ENCODE results near the gene INO80. TPM values are rescaled to one million over a fixed set of nuclear protein-coding genes. Genes with fewer than 3 reads are reported as not detected.

Gene INO80
- total RNA-seq, 1 experiment from 2014 or later, result 38.4 TPM

DNA sequence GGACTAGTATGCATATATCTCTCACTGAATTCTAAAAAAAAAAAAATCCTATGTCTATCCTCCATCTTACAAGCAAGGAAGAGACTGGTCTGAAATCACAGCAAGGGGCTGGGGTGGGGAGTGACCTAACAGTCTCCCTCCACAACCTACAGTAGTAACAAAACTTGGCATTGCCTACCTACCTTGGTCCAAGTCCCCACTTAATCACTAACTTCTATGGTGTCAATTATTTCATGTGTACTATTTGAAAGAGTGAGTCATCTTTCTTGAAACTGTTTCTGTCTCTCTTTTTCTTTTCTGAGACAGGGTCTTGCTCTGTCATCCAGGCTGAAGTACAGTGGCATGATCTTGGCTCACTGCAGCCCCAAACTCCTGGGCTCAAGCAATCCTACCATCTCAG, 126.0 kb downstream of the INO80 start:
- H3K36me3 ChIP-seq (ENCODE audit: low read depth, low read length), result peaks cover 52% of the 10 kb centered on the region
- no peak for DNase-seq
- no TSS peak for BruUV-seq (replicated peaks)

GRCh38 chr15:40988156-40988555, 127.9 kb downstream of the INO80 start:
- H3K27me3 ChIP-seq (ENCODE audit: low read length), result no peaks in the 10 kb centered on the region
- H3K4me2 ChIP-seq (ENCODE audit: low read length), result no peak overlapping the region
- DNase-seq, result no peak
- BruUV-seq (replicated peaks), result no TSS peak
- H3F3A ChIP-seq (ENCODE audit: low read length, unreplicated experiment), result no peaks in the 10 kb centered on the region
- H3K9me2 ChIP-seq (replicated peaks; ENCODE audit: low read length), result no peaks in the 10 kb centered on the region
- peaks cover 66% of the 10 kb centered on the region for H3K36me3 ChIP-seq (ENCODE audit: low read depth, low read length)
- no peak overlapping the region for H3K4me3 ChIP-seq (ENCODE audit: low read length)
- POLR2A ChIA-PET (ENCODE audit: unreplicated experiment), result no interaction called here
- H3K79me2 ChIP-seq (ENCODE audit: low read length), result no peaks in the 10 kb centered on the region
- intact Hi-C loops (cut with micrococcal nuclease), result no loop called here
- no peak for ATAC-seq
- no peak overlapping the region for H2AFZ ChIP-seq (ENCODE audit: low read length)
- H4K20me1 ChIP-seq (ENCODE audit: low read length), result no peaks in the 10 kb centered on the region
- no peak overlapping the region for H3K9ac ChIP-seq (ENCODE audit: low read length)
- no peak overlapping the region for H3K27ac ChIP-seq (ENCODE audit: low read length)
- no peaks in the 10 kb centered on the region for H3K9me3 ChIP-seq (ENCODE audit: low read length)
- H3K4me1 ChIP-seq (ENCODE audit: insufficient read depth, low read length), result no peaks in the 10 kb centered on the region
- CTCF ChIA-PET, result no interaction called here
- TF ChIP-seq, protein P1, sequence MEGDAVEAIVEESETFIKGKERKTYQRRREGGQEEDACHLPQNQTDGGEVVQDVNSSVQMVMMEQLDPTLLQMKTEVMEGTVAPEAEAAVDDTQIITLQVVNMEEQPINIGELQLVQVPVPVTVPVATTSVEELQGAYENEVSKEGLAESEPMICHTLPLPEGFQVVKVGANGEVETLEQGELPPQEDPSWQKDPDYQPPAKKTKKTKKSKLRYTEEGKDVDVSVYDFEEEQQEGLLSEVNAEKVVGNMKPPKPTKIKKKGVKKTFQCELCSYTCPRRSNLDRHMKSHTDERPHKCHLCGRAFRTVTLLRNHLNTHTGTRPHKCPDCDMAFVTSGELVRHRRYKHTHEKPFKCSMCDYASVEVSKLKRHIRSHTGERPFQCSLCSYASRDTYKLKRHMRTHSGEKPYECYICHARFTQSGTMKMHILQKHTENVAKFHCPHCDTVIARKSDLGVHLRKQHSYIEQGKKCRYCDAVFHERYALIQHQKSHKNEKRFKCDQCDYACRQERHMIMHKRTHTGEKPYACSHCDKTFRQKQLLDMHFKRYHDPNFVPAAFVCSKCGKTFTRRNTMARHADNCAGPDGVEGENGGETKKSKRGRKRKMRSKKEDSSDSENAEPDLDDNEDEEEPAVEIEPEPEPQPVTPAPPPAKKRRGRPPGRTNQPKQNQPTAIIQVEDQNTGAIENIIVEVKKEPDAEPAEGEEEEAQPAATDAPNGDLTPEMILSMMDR (conservative IDR thresholded peaks at IDR 0.05; ENCODE audit: low read depth, low read length), result no peak
- TF ChIP-seq EZH2 (IDR thresholded peaks at IDR 0.05; ENCODE audit: low read length, unreplicated experiment) (no peak), EZH2phosphoT487 (IDR thresholded peaks at IDR 0.05; ENCODE audit: borderline replicate concordance, low read length) (no peak)

More for the DNA sequence above, 126.0 kb downstream of the INO80 start:
- Histone ChIP-seq H3K27me3 (ENCODE audit: low read length) (no peaks in the 10 kb centered on the region), H3K27ac (ENCODE audit: low read length) (no peak overlapping the region), H3K79me2 (ENCODE audit: low read length) (no peaks in the 10 kb centered on the region), H2AFZ (ENCODE audit: low read length) (no peak overlapping the region), H3K4me3 (ENCODE audit: low read length) (no peak overlapping the region), H3F3A (ENCODE audit: low read length, unreplicated experiment) (no peaks in the 10 kb centered on the region), H4K20me1 (ENCODE audit: low read length) (no peaks in the 10 kb centered on the region), H3K4me2 (ENCODE audit: low read length) (no peak overlapping the region), H3K9me2 (replicated peaks; ENCODE audit: low read length) (no peaks in the 10 kb centered on the region), H3K9me3 (ENCODE audit: low read length) (no peaks in the 10 kb centered on the region), H3K4me1 (ENCODE audit: insufficient read depth, low read length) (no peaks in the 10 kb centered on the region), H3K9ac (ENCODE audit: low read length) (no peak overlapping the region)
- ChIA-PET POLR2A (ENCODE audit: unreplicated experiment) (no interaction called here), CTCF (no interaction called here)
- no peak for ATAC-seq
- TF ChIP-seq EZH2phosphoT487 (IDR thresholded peaks at IDR 0.05; ENCODE audit: borderline replicate concordance, low read length), result no peak
- TF ChIP-seq EZH2 (IDR thresholded peaks at IDR 0.05; ENCODE audit: low read length, unreplicated experiment), result no peak
- TF ChIP-seq, protein P1 (conservative IDR thresholded peaks at IDR 0.05; ENCODE audit: low read depth, low read length), result no peak
- intact Hi-C loops (cut with micrococcal nuclease), result no loop called here

DNA sequence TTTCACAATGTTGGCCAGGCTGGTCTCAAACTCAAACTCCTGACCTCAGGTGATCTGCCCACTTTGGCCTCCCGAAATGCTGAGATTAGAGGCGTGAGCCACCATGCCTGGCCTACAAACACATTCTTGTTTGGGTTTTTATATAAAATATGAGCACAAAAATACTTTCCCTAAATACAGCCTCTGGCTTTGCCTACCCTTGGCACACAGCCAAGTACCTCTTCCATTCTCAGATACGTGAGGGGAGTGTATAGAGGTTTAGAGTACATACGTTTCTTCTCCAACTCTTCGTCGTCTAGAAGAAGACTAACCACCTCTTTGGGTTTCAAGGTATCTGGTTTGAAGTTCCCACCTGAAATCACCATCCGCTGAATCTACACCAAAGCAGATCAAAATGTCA, 129.3 kb downstream of the INO80 start:
- Histone ChIP-seq H3K79me2 (ENCODE audit: low read length) (no peaks in the 10 kb centered on the region), H3K4me1 (ENCODE audit: insufficient read depth, low read length) (no peaks in the 10 kb centered on the region), H3K9me2 (replicated peaks; ENCODE audit: low read length) (no peaks in the 10 kb centered on the region), H3K9ac (ENCODE audit: low read length) (no peak overlapping the region), H4K20me1 (ENCODE audit: low read length) (no peaks in the 10 kb centered on the region), H3K4me3 (ENCODE audit: low read length) (no peak overlapping the region), H3K36me3 (ENCODE audit: low read depth, low read length) (peaks cover 76% of the 10 kb centered on the region), H3K27me3 (ENCODE audit: low read length) (no peaks in the 10 kb centered on the region), H2AFZ (ENCODE audit: low read length) (no peak overlapping the region), H3F3A (ENCODE audit: low read length, unreplicated experiment) (no peaks in the 10 kb centered on the region), H3K27ac (ENCODE audit: low read length) (no peak overlapping the region), H3K9me3 (ENCODE audit: low read length) (no peaks in the 10 kb centered on the region), H3K4me2 (ENCODE audit: low read length) (no peak overlapping the region)
- no peak for ATAC-seq
- no TSS peak for BruUV-seq (replicated peaks)
- CTCF ChIA-PET, result no interaction called here
- intact Hi-C loops (cut with micrococcal nuclease), result no loop called here
- POLR2A ChIA-PET (ENCODE audit: unreplicated experiment), result no interaction called here
- no peak for DNase-seq
- TF ChIP-seq EZH2 (IDR thresholded peaks at IDR 0.05; ENCODE audit: low read length, unreplicated experiment) (no peak), EZH2phosphoT487 (IDR thresholded peaks at IDR 0.05; ENCODE audit: borderline replicate concordance, low read length) (no peak)
- TF ChIP-seq, protein P1 (conservative IDR thresholded peaks at IDR 0.05; ENCODE audit: low read depth, low read length), result no peak
